HFFc6 (cell line): ENCODE data around the gene VSTM2B. TPM values are rescaled to one million over a fixed set of nuclear protein-coding genes. Genes with fewer than 3 reads are reported as not detected.

ENCODE experiments used
- DNase-seq: peaks from one replicate; pipeline ENCODE4 v3.0.0-alpha.2; 2018
- H3K27ac Mint-ChIP-seq: 2 replicates; pipeline ENCODE4 v1.8.0; 2020; ENCODE audit warnings: mild to moderate bottlenecking, mixed read lengths
- H3K27me3 Mint-ChIP-seq: 2 replicates; pipeline ENCODE4 v1.8.0; 2021; ENCODE audit warnings: mild to moderate bottlenecking, moderate library complexity, mixed read lengths; ENCODE audit not compliant: insufficient read depth
- H3K36me3 Mint-ChIP-seq: 2 replicates; pipeline ENCODE4 v1.8.0; 2021; ENCODE audit warnings: low read depth, mixed read lengths
- H3K4me1 Mint-ChIP-seq: 2 replicates; pipeline ENCODE4 v1.8.0; 2020; ENCODE audit warnings: low read depth, mixed read lengths
- H3K4me3 Mint-ChIP-seq: 2 replicates; pipeline ENCODE4 v1.8.0; 2020; ENCODE audit warnings: mild to moderate bottlenecking, moderate library complexity, mixed read lengths
- H3K9me3 Mint-ChIP-seq: 2 replicates; pipeline ENCODE4 v1.8.0; 2020; ENCODE audit warnings: mild to moderate bottlenecking, mixed read lengths
- total RNA-seq, 6 experiments: library from RNA; stranded (reverse); fragmentation: NEBNext Ultra II Directional; extraction: Animal tissue kit (Norgen Biotek cat#: 25700); gene quantifications; 2 replicates in 1 of 6; 3 replicates in 5 of 6; pipeline ENCODE4 v1.2.3, GENCODE V29; 2021
- TF ChIP-seq, protein P1 (sequence below): fragments of 200-600 bp; sonication (generic); IDR thresholded peaks from 2 replicates; pipeline ENCODE4 v1.5.0; 2021; ENCODE audit warnings: antibody characterized with exemption, mild to moderate bottlenecking

VSTM2B gene
- total RNA-seq, 6 experiments from 2014 or later, result not detected

DNA sequence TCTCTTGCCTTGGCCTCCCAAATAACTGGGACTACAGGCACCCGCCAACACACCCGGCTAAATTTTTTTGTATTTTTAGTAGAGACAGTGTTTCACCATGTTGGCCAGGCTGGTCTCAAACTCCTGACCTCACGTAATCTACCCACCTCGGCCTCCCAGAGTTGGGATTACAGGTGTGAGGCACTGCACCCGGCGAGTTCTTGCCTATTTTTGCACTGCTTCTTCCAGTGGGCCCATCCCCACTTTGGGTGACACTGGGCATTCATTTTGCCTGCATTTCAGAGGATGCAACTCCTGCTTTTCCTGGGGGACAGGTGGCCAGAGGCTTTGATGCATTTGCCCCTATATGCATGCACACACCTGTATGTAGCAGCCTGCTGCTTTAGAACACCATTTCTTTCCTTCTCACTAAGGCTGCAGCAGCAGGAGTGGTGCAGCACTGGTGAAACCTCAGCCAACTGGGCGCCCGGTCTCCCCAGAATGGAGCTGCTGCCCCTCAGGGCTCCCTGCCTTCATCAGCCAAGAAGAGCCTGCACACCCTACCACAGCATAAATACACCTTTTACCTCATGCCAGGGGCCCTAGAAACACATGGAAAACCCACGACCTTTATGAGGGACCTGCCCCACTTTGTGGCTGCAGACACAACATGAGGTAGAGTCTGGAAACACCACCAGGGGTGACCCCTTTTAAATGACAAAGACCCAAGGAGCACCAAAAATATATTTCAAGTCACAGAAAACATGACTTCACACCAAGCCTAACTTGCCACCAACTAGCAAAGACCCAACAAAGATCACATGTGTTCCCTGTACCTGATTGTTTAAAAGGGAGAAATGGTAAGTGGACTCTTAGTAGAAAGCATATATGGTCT lies 43.5 kb downstream of the VSTM2B start:
- Mint-ChIP-seq H3K27ac (no peak overlapping the region), H3K9me3 (no peaks in the 10 kb centered on the region), H3K36me3 (no peaks in the 10 kb centered on the region), H3K4me3 (no peak overlapping the region), H3K27me3 (peaks cover 29% of the 10 kb centered on the region), H3K4me1 (no peaks in the 10 kb centered on the region)
- DNase-seq, result no peak
- TF ChIP-seq, protein P1, sequence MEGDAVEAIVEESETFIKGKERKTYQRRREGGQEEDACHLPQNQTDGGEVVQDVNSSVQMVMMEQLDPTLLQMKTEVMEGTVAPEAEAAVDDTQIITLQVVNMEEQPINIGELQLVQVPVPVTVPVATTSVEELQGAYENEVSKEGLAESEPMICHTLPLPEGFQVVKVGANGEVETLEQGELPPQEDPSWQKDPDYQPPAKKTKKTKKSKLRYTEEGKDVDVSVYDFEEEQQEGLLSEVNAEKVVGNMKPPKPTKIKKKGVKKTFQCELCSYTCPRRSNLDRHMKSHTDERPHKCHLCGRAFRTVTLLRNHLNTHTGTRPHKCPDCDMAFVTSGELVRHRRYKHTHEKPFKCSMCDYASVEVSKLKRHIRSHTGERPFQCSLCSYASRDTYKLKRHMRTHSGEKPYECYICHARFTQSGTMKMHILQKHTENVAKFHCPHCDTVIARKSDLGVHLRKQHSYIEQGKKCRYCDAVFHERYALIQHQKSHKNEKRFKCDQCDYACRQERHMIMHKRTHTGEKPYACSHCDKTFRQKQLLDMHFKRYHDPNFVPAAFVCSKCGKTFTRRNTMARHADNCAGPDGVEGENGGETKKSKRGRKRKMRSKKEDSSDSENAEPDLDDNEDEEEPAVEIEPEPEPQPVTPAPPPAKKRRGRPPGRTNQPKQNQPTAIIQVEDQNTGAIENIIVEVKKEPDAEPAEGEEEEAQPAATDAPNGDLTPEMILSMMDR, result no peak

DNA sequence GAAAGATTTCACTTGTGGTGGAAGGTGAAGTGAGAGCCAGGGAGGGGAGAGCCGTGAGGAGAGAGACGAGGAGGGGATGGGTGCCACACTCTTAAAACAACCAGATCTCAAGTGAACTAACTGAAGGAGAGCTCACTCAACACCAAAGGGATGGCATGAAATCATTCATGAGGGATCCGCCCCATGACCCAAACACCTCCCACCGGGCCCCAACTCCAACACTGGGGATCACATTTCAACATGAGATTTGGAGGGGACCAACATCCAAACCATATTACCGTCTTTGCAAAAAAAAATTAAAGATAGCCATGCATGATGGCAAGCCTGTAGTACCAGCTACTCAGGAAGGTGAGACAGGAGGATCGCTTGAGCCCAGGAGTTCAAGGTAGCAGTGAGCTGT lies 45.4 kb downstream of the VSTM2B start:
- no peak overlapping the region for H3K4me3 Mint-ChIP-seq
- peaks cover 28% of the 10 kb centered on the region for H3K27me3 Mint-ChIP-seq
- H3K36me3 Mint-ChIP-seq, result no peaks in the 10 kb centered on the region
- H3K27ac Mint-ChIP-seq, result no peak overlapping the region
- DNase-seq, result no peak
- no peaks in the 10 kb centered on the region for H3K9me3 Mint-ChIP-seq
- TF ChIP-seq, protein P1, result no peak
- no peaks in the 10 kb centered on the region; the same call in 1 of the 2 replicates for H3K4me1 Mint-ChIP-seq

DNA sequence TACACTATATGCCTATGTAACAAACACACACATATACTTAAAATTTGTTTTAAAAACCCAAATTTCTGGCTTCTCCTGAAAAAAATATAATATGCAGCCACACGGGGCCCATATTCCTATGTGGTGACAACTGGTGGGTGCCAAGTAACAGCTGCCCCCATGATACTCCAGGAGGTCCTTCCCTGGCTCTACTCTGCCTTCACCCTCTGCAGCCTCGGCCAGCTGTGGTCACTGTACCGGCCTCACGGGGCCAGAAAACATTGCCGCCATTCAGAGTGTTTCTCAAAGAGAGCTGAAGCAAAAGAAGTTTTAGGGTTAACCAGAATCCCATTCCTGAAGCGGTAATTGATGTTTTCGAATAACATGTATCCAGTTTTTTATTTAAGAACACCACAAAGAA lies 47.7 kb downstream of the VSTM2B start:
- Mint-ChIP-seq H3K36me3 (no peaks in the 10 kb centered on the region), H3K4me1 (no peaks in the 10 kb centered on the region; the same call in 1 of the 2 replicates), H3K27ac (no peak overlapping the region), H3K27me3 (peaks cover 19% of the 10 kb centered on the region), H3K9me3 (no peaks in the 10 kb centered on the region), H3K4me3 (no peak overlapping the region)
- DNase-seq, result no peak
- TF ChIP-seq, protein P1, result no peak

DNA sequence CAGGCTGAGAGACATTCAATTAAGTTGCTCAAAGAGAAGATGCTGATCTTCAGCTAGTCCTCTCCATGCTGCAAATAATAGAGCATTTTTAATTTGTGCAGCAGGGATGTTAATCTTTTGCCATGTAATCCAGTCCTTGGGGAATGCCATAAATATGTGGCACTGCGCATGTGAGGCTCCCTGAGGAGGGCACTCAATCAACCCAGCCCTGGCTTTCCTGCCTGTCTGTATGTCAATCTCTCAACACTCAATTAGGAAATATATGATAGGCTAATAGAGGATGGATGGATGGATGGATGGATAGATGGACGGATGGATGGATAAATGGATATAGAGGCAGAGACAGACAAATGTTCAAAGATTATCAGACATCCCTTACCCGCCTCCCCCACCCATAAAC lies 48.7 kb downstream of the VSTM2B start:
- H3K9me3 Mint-ChIP-seq, result no peaks in the 10 kb centered on the region
- no peak overlapping the region for H3K4me3 Mint-ChIP-seq
- H3K36me3 Mint-ChIP-seq, result no peaks in the 10 kb centered on the region
- no peak for DNase-seq
- peaks cover 19% of the 10 kb centered on the region for H3K27me3 Mint-ChIP-seq
- no peak overlapping the region for H3K27ac Mint-ChIP-seq
- no peaks in the 10 kb centered on the region; the same call in 1 of the 2 replicates for H3K4me1 Mint-ChIP-seq
- TF ChIP-seq, protein P1, result no peak

DNA sequence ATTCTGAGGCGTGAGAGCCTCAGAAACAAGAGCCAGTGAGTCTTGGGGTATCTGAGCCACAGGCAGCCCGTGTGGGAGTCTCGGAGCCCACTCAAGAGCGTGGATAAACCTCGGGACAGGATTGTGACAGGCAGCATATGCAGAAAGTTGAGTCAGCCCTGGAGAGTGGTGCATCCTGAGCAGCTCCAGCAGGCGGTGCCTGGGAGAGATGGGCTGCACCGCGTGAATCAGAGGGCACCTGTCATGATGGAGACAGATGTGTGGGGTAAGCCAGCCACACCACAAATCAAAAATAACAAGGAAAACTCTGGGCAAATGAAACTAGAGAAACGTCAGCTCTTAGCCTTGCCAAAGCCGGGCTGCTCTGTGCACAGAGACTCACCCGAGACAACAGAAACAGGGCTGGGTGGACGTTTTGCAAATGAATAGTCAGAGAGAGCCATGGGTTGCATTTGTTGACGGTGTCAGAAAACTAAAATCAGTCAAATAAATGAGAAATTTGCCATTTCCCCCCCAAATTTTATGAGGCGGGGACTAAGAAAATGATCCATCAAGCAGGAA lies 50.3 kb downstream of the VSTM2B start:
- Mint-ChIP-seq H3K27ac (no peak overlapping the region), H3K36me3 (no peaks in the 10 kb centered on the region), H3K4me1 (no peaks in the 10 kb centered on the region; the same call in 1 of the 2 replicates), H3K4me3 (no peak overlapping the region), H3K9me3 (no peaks in the 10 kb centered on the region), H3K27me3 (peaks cover 18% of the 10 kb centered on the region)
- DNase-seq, result no peak
- TF ChIP-seq, protein P1, result no peak
